RWPE2 (cell line): ENCODE measurements around the gene POLR1H.
"Not testable (repeated sequence)": the region's sequence is repeated elsewhere in the genome, so short reads cannot be mapped to it uniquely, and the experiment has no call there.

Experiments used
- ATAC-seq: fragments of 200-7000 bp; cut with Tn5 transposase; 3 replicates; pipeline ENCODE4 v1.9.1; 2021; ENCODE audit warnings: low read depth
- DNase-seq: peaks from one replicate; pipeline ENCODE4 v3.0.0-alpha.2; 2020; ENCODE audit warnings: low spot score
- H3K27ac ChIP-seq: fragments of 450-650 bp; 2 replicates; pipeline ENCODE4 v1.5.1; 2017; ENCODE audit warnings: mild to moderate bottlenecking; ENCODE audit not compliant: poor library complexity, severe bottlenecking
- H3K27me3 ChIP-seq: fragments of 250-450 bp; sonication (Bioruptor Pico); 2 replicates; pipeline ENCODE4 v1.5.1; 2021; ENCODE audit warnings: mild to moderate bottlenecking, moderate library complexity; ENCODE audit not compliant: insufficient read depth, poor library complexity, severe bottlenecking
- H3K36me3 ChIP-seq: fragments of 250-450 bp; sonication (Bioruptor Pico); 2 replicates; pipeline ENCODE4 v1.5.1; 2020; ENCODE audit warnings: low read depth, mild to moderate bottlenecking, moderate library complexity
- H3K4me1 ChIP-seq: fragments of 250-450 bp; sonication (Bioruptor Pico); 2 replicates; pipeline ENCODE4 v1.5.1; 2021; ENCODE audit warnings: mild to moderate bottlenecking, moderate library complexity; ENCODE audit not compliant: insufficient read depth, poor library complexity, severe bottlenecking
- H3K4me3 ChIP-seq: fragments of 250-450 bp; sonication (Bioruptor Pico); 2 replicates; pipeline ENCODE4 v1.5.1; 2021; ENCODE audit warnings: mild to moderate bottlenecking, moderate library complexity; ENCODE audit not compliant: severe bottlenecking
- H3K9me3 ChIP-seq: fragments of 250-450 bp; sonication (Bioruptor Pico); 2 replicates; pipeline ENCODE4 v1.5.1; 2021; ENCODE audit warnings: mild to moderate bottlenecking, moderate library complexity; ENCODE audit not compliant: severe bottlenecking
- CTCF ChIP-seq: fragments of 450-650 bp; IDR thresholded peaks from one replicate; pipeline ENCODE4 v1.5.1; 2017; ENCODE audit warnings: mild to moderate bottlenecking, moderate library complexity; ENCODE audit not compliant: poor library complexity, severe bottlenecking

The POLR1H gene

GRCh38 chr6:30025186-30025585 lies 35.9 kb upstream of the POLR1H start:
- Histone ChIP-seq H3K36me3 (no peaks in the 10 kb centered on the region), H3K4me3 (no peak overlapping the region), H3K9me3 (no peaks in the 10 kb centered on the region), H3K27me3 (no peaks in the 10 kb centered on the region), H3K27ac (no peak overlapping the region), H3K4me1 (no peaks in the 10 kb centered on the region)
- no peak for TF ChIP-seq CTCF
- no peak for DNase-seq
- ATAC-seq: no peak

GRCh38 chr6:30029588-30029987 lies 31.5 kb upstream of the POLR1H start:
- ATAC-seq (no peak), DNase-seq (no peak)
- Histone ChIP-seq H3K4me1 (no peaks in the 10 kb centered on the region), H3K4me3 (no peak overlapping the region), H3K27me3 (no peaks in the 10 kb centered on the region), H3K9me3 (no peaks in the 10 kb centered on the region), H3K27ac (no peak overlapping the region), H3K36me3 (no peaks in the 10 kb centered on the region)
- no peak for TF ChIP-seq CTCF

GRCh38 chr6:30031381-30031780 lies 29.7 kb upstream of the POLR1H start:
- no peaks in the 10 kb centered on the region for H3K27me3 ChIP-seq
- H3K36me3 ChIP-seq: no peaks in the 10 kb centered on the region
- no peaks in the 10 kb centered on the region for H3K9me3 ChIP-seq
- no peak overlapping the region for H3K27ac ChIP-seq
- no peak for TF ChIP-seq CTCF
- no peak overlapping the region for H3K4me3 ChIP-seq
- no peak for DNase-seq
- H3K4me1 ChIP-seq: no peaks in the 10 kb centered on the region
- ATAC-seq: no peak

GRCh38 chr6:30033440-30033839 lies 27.6 kb upstream of the POLR1H start:
- not testable (repeated sequence) for ATAC-seq, DNase-seq, H3K4me3 ChIP-seq, H3K36me3 ChIP-seq, H3K4me1 ChIP-seq, H3K27me3 ChIP-seq, H3K9me3 ChIP-seq, H3K27ac ChIP-seq

GRCh38 chr6:30035784-30036183 lies 25.3 kb upstream of the POLR1H start:
- no peaks in the 10 kb centered on the region for H3K27me3 ChIP-seq
- no peak for TF ChIP-seq CTCF
- ATAC-seq (no peak), DNase-seq (no peak)
- H3K9me3 ChIP-seq: no peaks in the 10 kb centered on the region
- no peaks in the 10 kb centered on the region for H3K4me1 ChIP-seq
- no peaks in the 10 kb centered on the region for H3K36me3 ChIP-seq
- H3K27ac ChIP-seq: no peak overlapping the region
- no peak overlapping the region for H3K4me3 ChIP-seq
